NCI-H128 (cell line): ENCODE measurements around the gene STARD5.

Experiments
- DNase-seq: peaks from one replicate; lab custom pipeline; 2025; ENCODE audit not compliant: unreplicated experiment; lab: John Stamatoyannopoulos, UW

Gene STARD5

GRCh38 chr15:81294516-81294880 lies 29.4 kb downstream of the STARD5 start:
- DNase-seq: no peak

DNA sequence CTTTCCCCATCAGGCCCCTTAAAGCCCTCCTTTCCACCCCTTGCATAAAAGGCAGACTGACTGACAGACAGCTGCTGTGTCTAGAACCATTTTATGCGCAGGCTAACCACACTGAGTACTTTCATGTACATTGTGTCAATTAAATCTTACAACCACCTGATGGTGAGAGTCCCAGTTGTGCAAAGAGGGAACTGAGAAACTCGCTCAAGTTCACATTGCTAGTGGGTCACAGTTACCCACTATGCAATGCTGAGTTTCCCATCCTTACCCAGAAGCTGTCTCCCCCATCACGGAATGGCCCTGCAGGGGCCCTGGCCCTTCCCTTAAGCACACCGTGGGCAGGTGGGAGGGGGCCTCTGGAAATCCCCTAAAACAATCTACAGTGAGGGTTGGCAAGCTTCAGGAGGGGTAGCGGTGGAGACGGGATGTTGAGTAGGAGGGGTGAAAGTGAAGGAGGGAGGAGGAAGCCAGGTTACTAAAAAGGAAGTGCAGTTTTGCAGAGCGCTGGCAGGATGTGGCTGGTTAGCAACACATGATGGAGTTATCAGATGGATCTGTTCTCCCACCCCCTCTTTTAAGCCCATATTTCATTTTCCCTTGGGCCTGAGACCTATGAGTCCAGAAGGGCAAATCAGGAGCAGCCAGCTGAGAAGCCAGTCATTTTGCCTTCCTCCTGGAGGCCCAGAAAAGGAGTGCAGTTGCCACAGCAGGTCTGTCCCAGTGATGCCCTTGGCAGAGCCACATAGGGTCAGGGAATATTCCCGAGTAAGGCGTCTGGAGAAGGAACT lies 30.0 kb downstream of the STARD5 start:
- no peak for DNase-seq

DNA sequence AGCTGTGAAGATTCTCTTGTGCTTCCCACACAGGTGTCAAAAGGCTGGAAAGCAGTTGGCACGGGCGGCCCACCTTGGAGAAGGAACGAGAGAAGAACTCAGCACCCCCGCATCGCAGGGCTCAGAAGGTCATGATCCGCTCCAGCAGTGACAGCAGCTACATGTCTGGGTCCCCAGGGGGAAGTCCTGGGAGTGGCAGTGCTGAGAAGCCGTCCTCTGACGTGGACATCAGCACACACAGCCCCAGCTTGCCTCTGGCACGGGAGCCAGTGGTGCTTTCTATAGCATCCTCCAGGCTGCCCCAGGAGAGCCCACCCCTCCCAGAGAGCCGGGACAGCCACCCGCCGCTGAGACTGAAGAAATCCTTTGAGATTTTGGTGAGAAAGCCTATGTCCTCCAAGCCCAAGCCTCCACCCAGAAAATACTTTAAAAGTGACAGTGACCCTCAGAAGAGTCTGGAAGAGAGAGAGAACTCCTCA lies 31.4 kb downstream of the STARD5 start:
- DNase-seq: no peak

GRCh38 chr15:81291916-81292522 lies 31.9 kb downstream of the STARD5 start:
- no peak for DNase-seq

- no peak for DNase-seq
Measured at GRCh38 chr15:81289910-81290309, 34.0 kb downstream of the STARD5 start.

GRCh38 chr15:81288616-81289015 lies 35.3 kb downstream of the STARD5 start:
- no peak for DNase-seq

- DNase-seq: no peak
Measured at GRCh38 chr15:81288040-81288439, 35.9 kb downstream of the STARD5 start.

DNA sequence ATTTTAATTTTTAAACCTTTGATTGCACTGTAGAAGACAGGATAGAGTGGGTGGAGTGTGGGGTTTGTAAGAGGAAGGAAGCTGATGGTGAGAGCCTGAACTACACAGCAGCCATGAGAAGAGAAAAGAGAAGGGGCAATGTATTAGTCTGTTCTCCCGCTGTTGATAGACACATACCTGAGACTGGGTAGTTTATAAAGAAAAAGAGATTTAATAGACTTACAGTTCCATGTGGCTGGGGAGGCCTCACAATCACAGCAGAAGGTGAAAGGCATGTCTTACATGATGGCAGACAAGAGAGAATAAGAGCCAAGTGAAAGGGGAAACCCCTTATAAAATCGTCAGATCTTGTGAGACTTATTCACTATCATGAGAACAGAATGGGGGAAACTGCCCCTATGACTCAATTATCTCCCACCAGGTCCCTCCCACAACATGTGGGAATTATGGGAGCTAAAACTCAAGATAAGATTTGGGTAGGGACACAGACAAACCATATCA lies 37.3 kb downstream of the STARD5 start:
- no peak for DNase-seq

DNA sequence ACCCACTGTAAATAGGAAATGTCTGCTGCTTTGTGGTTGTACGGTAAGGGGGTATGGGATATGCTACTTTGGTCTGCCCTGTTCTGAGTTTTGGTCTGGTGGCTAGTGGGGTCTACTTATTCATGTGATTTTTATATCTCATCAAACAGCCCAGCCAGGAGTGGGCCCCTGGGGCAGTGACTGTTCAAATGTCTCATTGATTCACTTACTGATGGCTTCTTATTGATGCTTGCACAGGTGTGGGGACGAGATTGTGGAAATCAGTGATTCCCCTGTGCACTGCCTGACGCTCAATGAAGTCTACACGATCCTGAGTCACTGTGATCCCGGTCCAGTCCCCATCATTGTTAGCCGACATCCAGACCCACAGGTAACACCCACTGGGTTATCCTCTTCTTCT lies 38.5 kb downstream of the STARD5 start:
- no peak for DNase-seq

DNA sequence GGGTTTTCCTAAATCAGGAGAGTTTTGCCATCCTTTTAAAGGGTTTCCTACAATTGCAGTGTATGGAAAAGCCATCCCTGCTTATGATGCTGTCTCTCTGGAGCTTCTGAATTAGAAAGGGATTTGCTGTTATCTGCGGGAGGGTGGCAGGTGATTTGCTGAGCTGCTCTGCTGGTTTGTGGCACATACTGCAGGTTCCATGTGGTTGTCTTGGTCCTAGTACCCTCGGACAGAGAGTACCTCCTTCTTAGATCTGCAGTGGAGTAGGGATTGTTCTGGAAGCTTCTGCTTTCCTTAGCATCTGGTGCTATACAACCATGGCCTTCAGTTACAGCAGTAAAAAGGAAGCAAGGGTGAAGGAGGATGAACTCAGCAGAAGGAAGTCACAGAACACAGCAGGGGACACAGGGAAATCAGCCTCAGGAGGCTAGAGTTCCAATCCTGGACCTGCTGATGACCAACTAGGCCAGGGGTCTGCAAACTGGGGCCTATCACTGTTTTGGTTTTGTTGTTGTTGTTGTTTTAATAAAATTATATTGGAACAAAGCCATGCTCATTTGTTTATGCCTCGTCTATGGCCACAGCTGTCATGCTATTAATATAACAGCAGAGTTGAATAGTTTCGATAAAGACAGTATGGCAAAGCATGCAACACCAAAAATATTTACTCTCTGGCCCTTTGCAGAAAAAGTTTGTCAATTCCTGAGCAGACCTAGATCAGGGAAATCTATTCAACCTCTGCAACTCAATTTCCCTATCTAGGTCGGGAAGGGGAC lies 39.5 kb downstream of the STARD5 start:
- no peak for DNase-seq

DNA sequence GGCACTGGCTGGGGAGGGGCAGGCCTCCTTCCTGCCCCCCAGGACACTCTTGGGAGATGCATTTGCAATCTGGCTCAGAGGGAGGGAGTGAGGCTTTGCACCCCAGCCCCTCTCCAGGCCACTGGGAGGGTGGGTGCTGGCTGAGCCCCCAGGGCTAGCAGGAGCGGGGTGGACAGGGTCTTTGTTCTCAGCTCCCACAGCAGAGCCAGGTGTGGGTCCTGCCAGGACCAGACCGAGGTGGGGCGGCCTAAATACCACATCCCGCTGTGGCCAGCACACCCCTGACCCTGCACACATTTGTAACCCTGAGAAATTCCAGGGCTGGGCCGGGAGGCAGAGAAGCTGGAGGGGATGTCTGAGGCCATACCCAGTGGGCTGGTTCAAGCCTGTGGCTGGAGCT lies 41.0 kb downstream of the STARD5 start:
- no peak for DNase-seq

- DNase-seq: no peak
Measured at GRCh38 chr15:81282606-81282895, 41.4 kb downstream of the STARD5 start.

DNA sequence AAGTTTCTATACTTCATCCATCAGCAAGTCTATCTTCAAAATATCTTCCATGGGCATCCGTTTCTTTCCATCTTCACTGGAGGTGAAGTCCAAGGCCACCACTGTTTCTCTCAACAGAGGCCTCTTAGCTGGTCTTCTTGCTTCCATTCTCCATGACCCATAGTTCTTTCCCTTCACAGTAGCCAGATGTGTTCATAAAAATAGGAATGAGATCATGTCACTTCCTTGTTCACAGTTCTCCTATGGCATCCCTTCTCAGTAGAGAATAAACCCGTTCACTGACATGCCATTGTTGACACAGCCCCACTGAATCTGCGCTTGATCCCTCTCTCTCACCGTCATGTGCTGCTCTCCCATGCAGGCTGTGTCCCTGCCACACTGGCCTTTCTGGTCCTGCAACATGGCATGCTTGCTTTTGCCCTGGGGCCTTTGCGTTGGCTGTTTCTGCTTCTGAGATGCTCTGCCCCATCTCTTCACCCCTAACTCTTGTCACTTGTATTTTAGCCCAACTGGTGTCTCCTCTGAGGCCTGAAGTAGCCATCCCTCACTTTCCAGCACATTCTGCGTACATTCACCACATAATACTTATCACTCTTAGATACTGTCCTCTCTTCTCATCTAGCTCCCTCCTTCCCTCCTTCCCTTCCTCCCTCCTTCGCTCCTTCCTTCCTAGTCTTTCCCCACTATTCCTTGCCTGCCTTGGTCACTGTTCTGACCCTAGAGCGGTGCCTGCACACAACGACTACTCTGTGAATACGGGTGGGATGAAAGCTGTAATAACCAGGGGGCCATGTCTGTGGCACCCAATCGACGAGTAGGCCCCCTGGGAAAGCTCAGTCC lies 42.0 kb downstream of the STARD5 start:
- DNase-seq: no peak

DNA sequence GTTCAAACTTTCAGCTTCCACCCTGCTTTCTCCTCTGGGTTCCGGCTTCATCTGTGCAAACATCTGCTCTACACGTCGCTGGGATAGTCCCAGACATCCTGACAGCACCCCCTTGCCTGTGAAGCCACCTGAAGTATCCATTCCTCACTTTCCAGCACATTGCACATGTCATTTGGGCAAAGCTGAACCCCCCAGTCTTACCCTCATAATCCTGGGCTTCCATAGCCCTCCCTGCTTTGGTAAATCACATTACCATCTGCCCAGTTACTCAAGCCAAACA lies 42.5 kb downstream of the STARD5 start:
- DNase-seq: no peak

- no peak for DNase-seq
Measured at GRCh38 chr15:81280696-81281455, 43.1 kb downstream of the STARD5 start.

- DNase-seq: no peak
Measured at GRCh38 chr15:81279621-81280485, 44.1 kb downstream of the STARD5 start.

DNA sequence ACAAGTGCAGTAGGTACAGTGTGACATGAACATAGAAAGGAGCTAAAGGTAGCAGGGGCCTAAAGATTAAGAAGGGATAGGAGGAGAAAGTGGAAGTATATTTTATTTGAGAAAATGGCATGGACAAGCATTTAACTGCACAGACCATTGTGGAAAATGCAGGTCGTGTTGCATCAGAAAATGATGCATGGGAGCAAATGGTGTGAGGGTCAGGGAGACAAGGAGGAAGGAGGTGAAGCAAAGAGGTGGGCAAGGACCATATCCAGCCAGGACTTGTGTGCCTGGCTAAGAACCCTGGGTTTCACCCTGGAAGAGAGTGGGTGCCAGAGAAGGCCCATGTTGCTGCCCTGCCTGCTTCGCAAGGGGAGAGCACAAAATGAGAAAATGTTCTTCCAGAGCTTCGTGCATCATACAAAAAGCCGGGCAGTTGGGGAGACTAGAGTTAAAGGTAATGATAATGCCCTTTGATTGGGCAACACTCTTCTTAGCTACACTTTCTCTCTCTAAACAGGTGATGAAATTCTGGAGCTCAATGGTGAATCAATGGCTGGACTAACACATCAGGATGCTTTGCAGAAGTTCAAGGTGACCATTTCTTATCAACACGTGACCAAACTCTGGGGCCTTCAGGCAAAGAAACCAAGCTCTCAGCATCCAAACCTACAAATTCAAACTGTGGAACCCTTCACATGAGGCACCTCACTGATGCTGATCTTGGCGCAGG lies 45.5 kb downstream of the STARD5 start:
- DNase-seq: no peak

DNA sequence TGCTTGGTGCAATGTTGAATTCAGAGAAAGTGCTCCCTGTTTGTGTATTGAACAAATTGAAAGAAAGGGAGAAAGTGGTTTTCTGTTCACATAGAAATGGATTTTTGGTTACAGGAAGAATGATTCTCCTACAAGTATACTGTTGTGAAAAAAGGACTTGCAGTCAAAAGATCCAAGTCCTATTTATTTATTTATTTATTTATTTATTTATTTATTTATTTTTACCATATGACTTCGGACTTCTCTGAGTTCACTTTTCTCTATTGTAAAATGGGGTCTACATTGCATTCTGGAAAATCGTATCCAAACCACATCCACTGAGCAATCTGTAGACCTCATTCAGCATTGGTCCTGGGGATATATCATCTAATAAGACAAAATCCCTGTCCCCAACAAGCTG lies 46.1 kb downstream of the STARD5 start:
- DNase-seq: no peak

- DNase-seq: no peak
Measured at GRCh38 chr15:81276967-81277366, 47.0 kb downstream of the STARD5 start.
